HG03039 (cell line): ENCODE data around the gene ARNT2.

Source experiments
- ATAC-seq: cut with Tn5 transposase; IDR thresholded peaks from one replicate; pipeline ENCODE4 v1.9.1; 2021; ENCODE audit warnings: mild to moderate bottlenecking, moderate library complexity; ENCODE audit not compliant: unreplicated experiment

The ARNT2 gene

GRCh38 chr15:80609091-80609490 is 204.9 kb downstream of the ARNT2 start:
- ATAC-seq: no peak

- ATAC-seq: no peak
These were observed 205.3 kb downstream of the ARNT2 start for GRCh38 chr15:80609512-80609946.

DNA sequence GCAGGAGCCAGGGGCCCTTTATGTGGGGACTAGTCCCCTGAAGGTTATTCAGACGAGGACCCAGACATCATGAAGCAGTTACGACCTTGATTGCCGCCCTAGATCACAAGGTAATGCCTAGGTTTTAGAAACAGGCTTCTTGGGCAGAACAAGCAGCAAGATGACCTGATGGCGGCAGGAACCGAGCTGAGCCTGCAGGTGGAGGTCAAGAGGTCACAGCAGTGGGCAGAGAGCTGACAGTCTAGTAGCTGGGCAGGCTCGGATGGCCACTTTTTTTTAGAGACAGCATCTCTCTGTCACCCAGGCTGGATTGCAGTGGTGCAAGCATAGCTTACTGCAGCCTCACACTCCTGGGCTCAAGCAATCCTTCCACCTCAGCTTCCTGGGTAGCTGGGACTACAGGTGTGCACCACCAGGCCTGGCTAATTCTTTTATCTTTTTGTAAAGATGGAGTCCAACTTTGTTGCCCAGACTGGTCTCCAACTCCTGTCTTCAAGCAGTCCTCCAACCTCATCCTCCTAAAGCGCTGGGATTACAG is 207.4 kb downstream of the ARNT2 start:
- no peak for ATAC-seq

DNA sequence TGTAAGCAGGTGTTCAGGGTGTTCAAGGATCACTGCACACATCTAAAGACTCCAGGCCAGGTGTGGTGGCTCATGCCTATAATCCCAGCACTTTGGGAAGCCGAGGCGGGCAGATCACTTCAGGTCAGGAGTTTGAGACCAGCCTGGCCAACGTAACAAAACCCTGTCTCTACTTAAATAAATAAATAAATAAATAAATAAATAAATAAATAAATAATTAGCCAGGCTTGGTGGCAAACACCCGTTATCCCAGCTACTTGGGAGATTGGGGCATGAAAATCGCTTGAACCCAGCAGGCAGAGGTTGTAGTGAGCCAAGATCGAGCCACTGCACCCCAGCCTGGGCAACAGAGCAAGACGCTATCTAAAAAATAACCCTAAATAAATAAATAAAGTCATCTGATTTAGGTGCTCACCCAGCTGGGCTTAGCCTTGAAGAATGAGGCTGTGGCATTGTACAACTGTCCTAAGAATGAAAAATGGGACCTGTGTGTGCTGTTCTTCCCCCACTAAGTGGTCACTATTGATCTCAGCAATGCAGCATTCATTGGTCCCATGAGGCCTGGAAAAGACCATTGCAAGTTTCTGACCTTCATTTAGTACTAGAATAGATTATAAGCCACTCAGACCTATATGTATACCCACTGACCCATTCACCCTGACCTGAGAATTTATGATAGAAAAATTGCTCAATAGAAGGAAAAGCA is 208.1 kb downstream of the ARNT2 start:
- no peak for ATAC-seq

GRCh38 chr15:80613762-80614365 is 209.7 kb downstream of the ARNT2 start:
- no peak for ATAC-seq

- ATAC-seq: no peak
These were observed 210.7 kb downstream of the ARNT2 start for GRCh38 chr15:80614711-80615360.

GRCh38 chr15:80615361-80615736 is 211.2 kb downstream of the ARNT2 start:
- no peak for ATAC-seq

DNA sequence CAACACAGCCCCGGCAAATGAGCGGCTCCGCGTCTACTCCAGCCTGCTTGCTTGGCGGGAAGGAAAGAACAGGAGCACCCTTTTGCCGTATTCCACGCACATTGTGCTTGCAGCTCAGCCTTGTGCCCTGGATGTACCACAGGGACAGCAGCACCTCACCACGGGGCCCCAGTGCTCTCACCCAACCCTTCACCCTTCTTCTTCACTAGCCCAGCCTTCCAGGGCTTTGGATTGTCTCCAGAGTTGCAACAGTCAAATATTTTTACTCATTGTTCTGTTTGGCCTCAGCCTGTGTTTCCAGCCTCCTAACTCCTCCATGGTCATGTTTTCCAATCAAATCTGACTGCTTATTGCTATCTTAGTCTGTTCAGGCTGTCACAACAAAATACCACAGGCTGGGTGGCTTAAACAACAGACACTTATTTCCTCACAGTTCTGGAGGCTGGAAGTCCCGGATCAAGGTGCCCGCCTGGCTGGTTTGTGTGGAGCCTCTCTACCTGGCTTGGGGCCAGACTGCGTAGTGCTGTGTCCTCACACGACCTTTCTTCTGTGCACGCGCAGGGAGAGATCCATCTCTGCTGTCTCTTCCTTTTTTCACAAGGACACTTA is 211.7 kb downstream of the ARNT2 start:
- ATAC-seq: no peak

DNA sequence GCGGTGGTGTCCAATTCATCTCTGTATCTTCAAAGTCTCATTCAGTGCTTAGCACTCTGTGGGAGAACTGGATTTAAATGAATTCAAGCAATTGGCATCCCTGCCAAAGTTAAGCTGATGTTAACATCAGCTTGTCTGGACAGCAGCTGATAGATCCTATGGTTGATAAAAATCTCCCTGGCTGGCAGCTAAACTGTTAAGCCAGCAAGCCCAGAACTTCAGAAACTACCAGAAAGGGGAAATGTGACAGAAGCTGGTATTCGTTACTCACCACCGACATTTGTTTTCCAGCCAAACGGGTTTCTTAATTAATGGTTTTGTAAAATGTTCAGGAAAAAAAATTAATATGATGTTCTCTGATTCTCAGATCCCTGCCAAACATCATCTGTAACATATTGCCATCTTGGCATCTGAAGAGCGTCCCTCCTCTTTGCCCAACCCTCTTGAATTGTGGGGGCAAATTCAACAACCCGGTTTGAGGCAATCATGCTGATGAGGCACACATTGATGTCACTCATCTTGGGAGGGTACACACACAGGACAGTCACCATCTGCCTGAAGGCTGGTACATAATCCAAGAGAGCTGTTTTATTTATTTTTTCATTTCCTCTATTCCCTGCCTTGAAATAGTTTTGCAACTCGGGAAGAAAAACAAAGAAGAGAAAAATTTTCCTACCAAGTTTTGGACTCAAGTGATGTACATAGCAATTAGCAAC is 214.7 kb downstream of the ARNT2 start:
- no peak for ATAC-seq

DNA sequence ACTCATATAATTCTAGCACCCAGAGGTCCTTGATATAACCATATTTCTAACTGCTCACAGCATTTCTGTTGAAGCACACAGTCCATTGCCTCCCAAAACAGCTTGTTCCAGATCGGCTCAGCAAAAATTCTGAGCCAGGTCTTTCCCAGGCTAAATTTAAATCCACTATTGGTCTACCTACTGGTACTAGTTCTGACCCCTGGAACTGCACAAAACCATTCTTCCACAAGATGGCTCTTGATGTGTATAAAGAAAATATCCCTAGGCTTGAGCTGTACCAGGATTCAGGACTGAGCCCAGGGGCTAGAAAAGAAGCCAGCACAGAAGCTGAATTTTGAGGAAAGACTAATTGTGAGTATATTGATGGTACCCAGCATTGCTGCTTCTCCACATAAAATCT is 215.5 kb downstream of the ARNT2 start:
- ATAC-seq: no peak

DNA sequence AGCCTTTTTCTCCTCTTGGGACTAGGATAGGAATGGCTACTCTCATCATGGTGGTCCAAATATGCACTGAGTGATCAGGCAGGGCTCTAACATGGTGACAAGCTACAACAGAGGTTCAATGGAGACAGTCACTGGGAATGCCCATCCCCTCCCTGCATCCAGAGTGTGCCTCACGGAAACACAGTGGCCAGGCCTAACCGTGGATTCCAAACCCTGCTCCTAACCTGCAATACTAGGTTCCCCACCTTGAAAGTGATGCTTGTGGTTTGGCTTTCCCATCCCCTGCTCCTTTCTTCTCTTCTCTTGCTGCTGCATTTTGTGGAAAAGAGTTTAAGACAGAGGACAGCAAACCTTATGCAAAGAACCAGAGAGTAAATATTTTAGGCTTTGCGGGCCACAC is 216.0 kb downstream of the ARNT2 start:
- ATAC-seq: no peak

GRCh38 chr15:80620931-80621330 is 216.7 kb downstream of the ARNT2 start:
- no peak for ATAC-seq

DNA sequence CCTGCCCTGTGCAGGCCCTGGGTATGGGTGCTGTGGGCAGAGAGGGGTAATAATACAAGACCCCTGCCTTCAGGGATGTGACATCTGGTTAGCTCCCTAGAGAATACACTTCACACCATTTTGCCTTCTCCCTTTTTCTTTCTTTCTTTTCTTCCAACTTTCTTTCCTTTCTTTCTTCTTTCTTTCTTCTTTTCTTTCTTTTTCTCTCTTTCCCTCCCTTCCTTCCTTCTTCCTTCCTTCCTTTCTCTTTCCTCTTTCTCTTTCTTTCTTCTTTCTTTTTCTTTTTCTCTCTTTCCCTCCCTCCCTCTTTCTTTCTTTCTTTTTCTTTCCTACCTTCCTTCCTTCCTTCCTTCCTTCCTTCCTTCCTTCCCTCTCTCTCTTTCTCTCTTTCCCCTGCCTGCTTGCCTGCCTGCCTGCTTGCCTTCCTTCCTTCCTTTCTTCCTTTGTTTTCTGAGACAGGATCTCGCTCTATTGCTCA is 222.5 kb downstream of the ARNT2 start:
- no peak for ATAC-seq

- no peak for ATAC-seq
These were observed 225.2 kb downstream of the ARNT2 start for GRCh38 chr15:80629355-80629754.

GRCh38 chr15:80630981-80631380 is 226.8 kb downstream of the ARNT2 start:
- no peak for ATAC-seq

DNA sequence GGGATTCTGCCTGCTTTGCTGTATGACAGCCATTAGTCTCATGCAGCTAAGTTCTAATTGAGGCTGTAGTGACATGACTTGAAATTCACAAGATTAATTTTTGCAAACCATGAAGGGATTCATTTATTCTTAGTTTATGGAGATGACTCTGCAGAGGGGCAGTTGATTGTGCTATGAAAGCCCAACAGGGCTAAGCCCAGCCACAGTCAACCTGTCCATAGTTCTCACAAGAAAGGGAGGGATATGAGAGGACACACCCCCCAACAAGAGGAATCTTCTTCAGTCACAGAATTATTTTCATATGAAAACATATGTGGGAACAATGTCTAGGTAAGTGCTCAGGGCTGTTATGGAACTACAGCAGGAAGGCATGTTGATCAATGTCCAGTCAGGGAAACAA is 229.0 kb downstream of the ARNT2 start:
- no peak for ATAC-seq

DNA sequence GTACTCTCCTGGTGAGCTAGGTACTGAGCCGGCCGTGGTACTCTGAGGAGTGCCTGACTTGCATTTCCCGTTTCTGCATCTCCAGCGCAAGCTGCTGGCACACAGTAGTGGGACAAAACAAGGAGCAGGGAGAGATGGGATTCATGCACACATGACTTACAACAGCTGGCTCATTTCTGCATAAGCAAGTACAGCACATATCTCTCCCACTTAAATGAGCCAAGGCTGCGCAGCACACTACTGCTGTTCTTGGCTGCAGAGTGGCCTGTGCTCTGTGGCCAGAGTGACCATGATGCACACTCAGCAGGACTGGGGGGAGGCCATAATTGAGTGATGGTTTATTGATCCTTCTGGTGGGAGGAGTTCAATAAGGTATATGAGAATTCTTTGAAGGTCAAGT is 231.8 kb downstream of the ARNT2 start:
- no peak for ATAC-seq

GRCh38 chr15:80636675-80637074 is 232.5 kb downstream of the ARNT2 start:
- no peak for ATAC-seq

- no peak for ATAC-seq
These were observed 233.6 kb downstream of the ARNT2 start for GRCh38 chr15:80637747-80638146.

DNA sequence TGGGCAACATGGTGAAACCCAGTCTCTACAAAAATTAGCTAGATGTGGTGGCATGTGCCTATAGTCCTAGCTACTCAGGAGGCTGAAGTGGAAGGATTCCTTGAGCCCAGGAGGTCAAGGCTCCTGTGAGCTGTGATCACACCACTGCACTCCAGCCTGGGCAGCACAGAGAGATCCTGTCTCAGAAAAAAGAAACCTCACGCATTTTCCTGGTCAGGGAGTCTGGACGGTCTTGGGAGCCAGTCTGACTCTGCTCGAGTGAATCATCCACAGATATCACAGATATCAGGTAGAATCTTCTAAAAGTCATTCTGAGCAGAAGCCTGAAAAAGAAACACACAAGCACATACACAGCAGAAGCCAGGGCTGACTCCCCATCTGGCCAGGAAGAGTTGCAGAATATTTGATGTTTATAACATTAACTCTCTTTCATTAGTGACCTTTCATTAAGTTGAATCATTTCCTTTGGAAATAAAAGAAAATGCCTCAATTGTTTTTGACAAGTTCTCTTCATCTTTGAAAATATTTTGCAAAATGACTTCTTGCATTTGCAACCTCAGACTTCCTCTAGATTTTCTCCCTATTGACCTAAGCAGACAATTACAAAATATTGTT is 234.5 kb downstream of the ARNT2 start:
- no peak for ATAC-seq
